Fibroblast of mammary gland (primary cell): Measurements from ENCODE around the gene ST3GAL6.

Experiments
- DNase-seq: peaks from one replicate; pipeline ENCODE4 v3.0.0-alpha.2; 2010; ENCODE audit warnings: low read depth
- H3K4me3 ChIP-seq: 2 replicates; pipeline ENCODE4 v1.5.1; 2011; ENCODE audit warnings: low read depth, mild to moderate bottlenecking, low read length, moderate library complexity; ENCODE audit not compliant: control insufficient read depth
- TF ChIP-seq, protein P1 (sequence below): conservative IDR thresholded peaks from 2 replicates; pipeline ENCODE4 v1.5.1; 2011; ENCODE audit warnings: low read depth, low read length, inconsistent platforms; ENCODE audit not compliant: control insufficient read depth, insufficient read depth

The ST3GAL6 gene

DNA sequence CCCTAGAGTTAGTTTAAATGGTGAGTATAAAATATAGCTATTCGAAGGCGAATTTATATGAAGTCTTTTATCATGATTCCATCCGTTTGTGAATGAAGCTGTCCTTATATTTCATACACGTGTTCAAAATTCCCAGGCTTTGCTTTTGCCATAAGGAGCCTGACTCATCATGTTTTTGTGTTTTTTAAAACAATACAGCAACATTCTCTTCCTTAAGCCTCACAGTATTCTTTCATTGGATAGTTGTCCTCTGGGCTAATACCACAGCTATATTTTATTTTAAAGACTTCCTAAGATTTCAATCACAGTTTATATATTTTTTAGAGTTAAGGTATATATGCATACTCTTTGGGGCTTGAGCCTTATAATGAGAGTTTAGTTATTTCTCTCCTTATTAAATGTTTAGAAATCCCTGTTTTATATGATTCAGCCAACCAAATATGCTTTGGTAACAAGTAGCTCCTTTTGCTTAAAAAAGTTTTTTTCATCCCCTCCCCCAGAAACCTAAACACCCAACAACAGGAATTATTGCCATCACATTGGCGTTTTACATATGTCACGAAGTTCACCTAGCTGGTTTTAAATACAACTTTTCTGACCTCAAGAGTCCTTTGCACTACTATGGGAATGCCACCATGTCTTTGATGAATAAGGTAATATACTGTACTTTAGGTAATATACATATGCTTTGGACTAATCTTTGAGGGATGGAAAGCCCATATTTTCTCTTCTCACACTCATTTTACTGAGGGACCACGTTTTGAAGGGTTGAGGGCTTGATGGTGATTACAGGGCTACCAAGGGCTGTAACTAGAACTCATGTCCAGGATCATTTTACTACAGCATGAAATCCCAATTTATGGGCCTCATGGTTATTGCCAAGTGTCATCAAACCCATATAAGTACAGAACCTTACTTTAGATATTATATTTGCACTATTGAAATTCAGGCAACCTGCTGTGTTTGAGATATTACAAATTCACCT lies 28.5 kb downstream of the ST3GAL6 start:
- DNase-seq = peak; percentile 45
- H3K4me3 ChIP-seq = no peak overlapping the region
- TF ChIP-seq, protein P1, sequence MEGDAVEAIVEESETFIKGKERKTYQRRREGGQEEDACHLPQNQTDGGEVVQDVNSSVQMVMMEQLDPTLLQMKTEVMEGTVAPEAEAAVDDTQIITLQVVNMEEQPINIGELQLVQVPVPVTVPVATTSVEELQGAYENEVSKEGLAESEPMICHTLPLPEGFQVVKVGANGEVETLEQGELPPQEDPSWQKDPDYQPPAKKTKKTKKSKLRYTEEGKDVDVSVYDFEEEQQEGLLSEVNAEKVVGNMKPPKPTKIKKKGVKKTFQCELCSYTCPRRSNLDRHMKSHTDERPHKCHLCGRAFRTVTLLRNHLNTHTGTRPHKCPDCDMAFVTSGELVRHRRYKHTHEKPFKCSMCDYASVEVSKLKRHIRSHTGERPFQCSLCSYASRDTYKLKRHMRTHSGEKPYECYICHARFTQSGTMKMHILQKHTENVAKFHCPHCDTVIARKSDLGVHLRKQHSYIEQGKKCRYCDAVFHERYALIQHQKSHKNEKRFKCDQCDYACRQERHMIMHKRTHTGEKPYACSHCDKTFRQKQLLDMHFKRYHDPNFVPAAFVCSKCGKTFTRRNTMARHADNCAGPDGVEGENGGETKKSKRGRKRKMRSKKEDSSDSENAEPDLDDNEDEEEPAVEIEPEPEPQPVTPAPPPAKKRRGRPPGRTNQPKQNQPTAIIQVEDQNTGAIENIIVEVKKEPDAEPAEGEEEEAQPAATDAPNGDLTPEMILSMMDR = no peak

DNA sequence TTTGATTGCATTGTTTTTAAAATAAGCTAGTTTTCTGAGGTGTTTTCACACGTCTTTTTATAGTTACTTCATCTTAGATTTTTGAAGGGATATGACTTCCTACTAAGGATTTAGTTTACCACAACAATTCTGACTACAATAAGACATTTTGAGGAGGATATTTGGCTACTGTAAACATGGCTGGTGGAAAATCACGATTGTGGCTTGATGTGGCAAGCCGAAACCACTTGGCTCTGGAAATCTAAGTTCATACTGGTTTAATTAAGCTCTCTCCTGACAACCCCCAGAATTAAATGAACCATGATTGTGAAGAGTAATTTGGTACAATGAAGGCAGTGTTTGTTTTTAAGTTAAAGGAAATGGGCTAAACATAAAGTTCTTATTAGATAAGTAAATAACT lies 30.8 kb downstream of the ST3GAL6 start:
- H3K4me3 ChIP-seq = no peak overlapping the region
- DNase-seq = peak; percentile 28
- TF ChIP-seq, protein P1 = no peak

DNA sequence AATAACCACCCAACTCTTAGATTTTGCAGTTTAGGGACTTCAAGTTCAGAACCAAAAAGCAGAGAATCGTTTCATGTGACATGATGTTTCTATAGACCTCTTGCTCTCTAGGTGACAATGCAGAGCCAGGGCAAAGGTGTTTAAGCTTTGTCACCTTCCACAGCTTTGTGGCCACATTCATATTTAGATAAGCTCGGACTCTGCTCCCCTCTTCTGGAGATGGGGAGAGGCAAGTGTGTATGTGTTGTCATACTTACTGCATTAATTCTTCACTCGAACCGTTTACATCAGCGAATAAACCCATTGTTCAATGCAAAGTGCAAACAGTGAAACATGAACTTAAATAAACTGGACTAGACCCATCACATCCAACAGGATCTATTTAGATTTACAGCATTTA lies 33.2 kb downstream of the ST3GAL6 start:
- TF ChIP-seq, protein P1 = no peak
- H3K4me3 ChIP-seq = no peak overlapping the region
- no peak for DNase-seq

DNA sequence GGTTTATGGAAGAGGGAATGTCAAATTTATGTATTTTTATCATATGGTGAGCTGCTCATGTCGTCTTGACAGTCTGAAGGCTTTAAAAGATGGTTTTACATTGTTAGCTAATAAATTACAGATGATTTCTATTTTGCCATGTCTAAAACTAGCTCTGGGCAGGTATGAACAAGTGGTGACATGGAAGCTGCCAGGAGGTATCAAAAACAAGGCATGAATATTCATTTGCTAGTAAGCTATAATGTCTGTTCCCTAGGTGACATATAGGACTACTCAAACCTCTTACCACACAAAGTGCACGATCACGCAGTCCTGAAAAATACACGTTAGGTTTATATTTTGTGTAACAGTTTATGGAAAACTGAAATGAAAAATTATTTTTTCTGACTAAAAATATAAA lies 34.8 kb downstream of the ST3GAL6 start:
- DNase-seq = no peak
- no peak overlapping the region for H3K4me3 ChIP-seq
- TF ChIP-seq, protein P1 = no peak

DNA sequence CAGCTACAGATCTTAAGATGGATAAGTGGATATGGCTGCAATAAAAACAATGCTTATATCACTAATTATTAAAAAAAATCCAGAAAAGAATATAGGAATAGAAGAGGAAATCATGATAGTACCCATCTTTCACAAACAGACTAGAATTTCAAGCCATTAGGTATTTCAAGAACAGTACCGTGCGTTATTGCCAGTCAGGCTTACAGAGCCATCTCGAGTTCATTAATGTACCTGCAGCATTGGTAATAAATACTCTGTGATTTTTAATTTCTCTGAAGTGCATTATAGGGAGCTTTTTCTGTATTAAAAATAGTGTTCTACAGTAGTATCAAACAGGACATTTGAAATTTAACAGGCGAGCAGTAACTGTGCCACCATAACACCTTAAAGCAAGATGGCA lies 35.7 kb downstream of the ST3GAL6 start:
- no peak for DNase-seq
- TF ChIP-seq, protein P1 = no peak
- no peak overlapping the region for H3K4me3 ChIP-seq

DNA sequence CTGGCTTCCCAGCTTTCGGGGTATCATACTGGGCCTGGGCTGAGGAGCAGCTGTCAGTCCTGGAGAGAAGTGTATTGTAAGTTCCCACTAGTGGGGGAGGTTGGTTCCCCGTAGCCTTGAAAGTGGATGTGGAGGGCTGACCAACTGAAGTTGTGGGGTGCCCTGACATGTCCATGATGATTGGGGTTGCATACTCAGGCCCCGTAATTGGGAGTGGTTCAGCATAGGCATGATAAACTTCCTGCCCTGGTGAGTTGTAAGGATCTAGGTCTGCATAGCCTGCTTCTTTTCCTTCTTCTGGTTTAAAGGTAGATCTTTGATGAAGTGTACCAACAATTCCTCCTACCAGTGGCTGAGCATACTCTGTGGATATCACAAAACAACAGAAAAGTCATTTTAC lies 36.3 kb downstream of the ST3GAL6 start:
- TF ChIP-seq, protein P1 = no peak
- no peak for DNase-seq
- H3K4me3 ChIP-seq = no peak overlapping the region
